ENCODE measurements around the gene UBALD1. TPM values are rescaled to one million over a fixed set of nuclear protein-coding genes. Genes with fewer than 3 reads are reported as not detected.

UBALD1 gene
- total RNA-seq, 2 donors from 2014 or later, result 46.8 to 49.6 TPM

DNA sequence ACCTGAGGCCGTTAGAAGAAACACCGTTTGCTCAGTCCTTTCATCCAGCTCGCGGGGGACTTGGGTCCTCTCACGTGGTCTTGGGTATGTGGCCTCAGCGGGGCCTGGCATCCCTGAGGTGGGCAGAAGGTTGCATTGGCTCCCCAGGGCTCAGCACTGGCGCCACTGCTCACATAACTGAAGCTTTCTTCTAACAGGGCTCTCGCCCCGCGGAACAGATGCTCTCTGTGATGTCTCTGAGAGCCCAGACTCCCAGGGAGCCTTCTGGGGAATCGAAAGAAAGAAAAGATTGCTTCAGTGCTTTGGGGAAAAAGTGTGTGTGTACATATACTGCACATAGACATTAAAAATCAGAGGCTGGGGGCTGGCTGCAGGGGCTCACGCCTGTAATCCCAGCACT is 20.1 kb upstream of the UBALD1 start:
- Mint-ChIP-seq H3K4me3 (no peak overlapping the region), H3K27me3 (ENCODE audit: insufficient read depth) (no peaks in the 10 kb centered on the region), H3K4me1 (no peaks in the 10 kb centered on the region), H3K36me3 (ENCODE audit: low read depth) (peaks cover 23% of the 10 kb centered on the region), H3K27ac (no peak overlapping the region), H3K9me3 (peaks cover 7% of the 10 kb centered on the region)
- Histone ChIP-seq H3K27me3 (ENCODE audit: control insufficient read depth, insufficient read depth, low read length, poor library complexity, severe bottlenecking) (no peaks in the 10 kb centered on the region), H3K9me3 (ENCODE audit: control insufficient read depth, low read length) (peaks cover 10% of the 10 kb centered on the region), H3K9ac (ENCODE audit: extremely low read depth, low read length, poor library complexity, severe bottlenecking) (no peak overlapping the region), H3K4me1 (ENCODE audit: control insufficient read depth, insufficient read depth, low read length) (no peaks in the 10 kb centered on the region), H3K27ac (ENCODE audit: low read depth, low read length) (no peak overlapping the region), H3K36me3 (ENCODE audit: control insufficient read depth, insufficient read depth, low read length) (peaks cover 6% of the 10 kb centered on the region), H3K4me3 (ENCODE audit: low read length) (no peak overlapping the region)
- DNase-seq, result peak; percentile 10
- TF ChIP-seq, protein P1, sequence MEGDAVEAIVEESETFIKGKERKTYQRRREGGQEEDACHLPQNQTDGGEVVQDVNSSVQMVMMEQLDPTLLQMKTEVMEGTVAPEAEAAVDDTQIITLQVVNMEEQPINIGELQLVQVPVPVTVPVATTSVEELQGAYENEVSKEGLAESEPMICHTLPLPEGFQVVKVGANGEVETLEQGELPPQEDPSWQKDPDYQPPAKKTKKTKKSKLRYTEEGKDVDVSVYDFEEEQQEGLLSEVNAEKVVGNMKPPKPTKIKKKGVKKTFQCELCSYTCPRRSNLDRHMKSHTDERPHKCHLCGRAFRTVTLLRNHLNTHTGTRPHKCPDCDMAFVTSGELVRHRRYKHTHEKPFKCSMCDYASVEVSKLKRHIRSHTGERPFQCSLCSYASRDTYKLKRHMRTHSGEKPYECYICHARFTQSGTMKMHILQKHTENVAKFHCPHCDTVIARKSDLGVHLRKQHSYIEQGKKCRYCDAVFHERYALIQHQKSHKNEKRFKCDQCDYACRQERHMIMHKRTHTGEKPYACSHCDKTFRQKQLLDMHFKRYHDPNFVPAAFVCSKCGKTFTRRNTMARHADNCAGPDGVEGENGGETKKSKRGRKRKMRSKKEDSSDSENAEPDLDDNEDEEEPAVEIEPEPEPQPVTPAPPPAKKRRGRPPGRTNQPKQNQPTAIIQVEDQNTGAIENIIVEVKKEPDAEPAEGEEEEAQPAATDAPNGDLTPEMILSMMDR (conservative IDR thresholded peaks at IDR 0.05), result no peak
- 94 to 98% methylated on average over 8 to 12 of the region's 12 CpGs for WGBS, 2 experiments (ENCODE audit: insufficient coverage in 1 of 2, insufficient read length in 1 of 2)

DNA sequence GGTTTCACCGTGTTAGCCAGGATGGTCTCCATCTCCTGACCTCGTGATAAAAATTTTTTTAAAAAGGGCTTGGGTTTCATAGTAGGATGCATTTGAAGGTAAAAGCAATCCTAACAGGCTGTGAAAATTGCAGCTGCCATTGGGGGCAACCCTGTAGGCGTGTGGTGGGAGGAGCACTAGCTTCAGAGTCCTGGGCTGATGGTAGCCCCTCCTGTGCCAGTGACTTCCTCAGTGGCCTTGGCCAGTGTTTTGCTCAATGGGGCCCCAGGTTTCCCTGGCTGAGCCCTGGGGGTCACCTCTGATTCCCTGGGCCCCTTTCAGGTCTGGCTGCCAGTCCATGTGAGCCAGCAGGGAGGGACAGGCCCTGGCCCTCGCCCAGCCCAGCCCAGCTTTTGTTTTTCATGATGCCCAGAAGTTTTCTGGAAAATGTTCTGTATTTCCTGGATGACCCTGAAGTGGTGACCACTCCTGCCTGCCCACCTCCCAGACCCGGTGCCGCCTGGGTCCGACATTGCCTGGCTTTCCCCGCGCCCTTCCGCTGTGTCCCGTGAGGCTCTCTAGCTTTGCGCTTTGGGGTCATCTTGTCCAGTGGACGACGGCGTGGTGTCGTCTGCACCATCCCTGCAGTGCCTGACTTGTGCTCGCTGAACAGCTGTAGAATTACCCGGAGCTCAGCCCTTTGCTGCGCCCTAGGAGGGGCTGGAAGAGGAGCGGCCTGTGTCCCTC is 19.4 kb upstream of the UBALD1 start:
- H3K9me3 Mint-ChIP-seq, result peaks cover 7% of the 10 kb centered on the region
- 95 to 97% methylated on average over 12 to 20 of the region's 20 CpGs for WGBS, 2 experiments (ENCODE audit: insufficient coverage in 1 of 2, insufficient read length in 1 of 2)
- Histone ChIP-seq H3K9me3 (ENCODE audit: control insufficient read depth, low read length) (peaks cover 10% of the 10 kb centered on the region), H3K9ac (ENCODE audit: extremely low read depth, low read length, poor library complexity, severe bottlenecking) (no peak overlapping the region), H3K27ac (ENCODE audit: low read depth, low read length) (no peak overlapping the region), H3K36me3 (ENCODE audit: control insufficient read depth, insufficient read depth, low read length) (peaks cover 6% of the 10 kb centered on the region), H3K27me3 (ENCODE audit: control insufficient read depth, insufficient read depth, low read length, poor library complexity, severe bottlenecking) (no peaks in the 10 kb centered on the region), H3K4me1 (ENCODE audit: control insufficient read depth, insufficient read depth, low read length) (no peaks in the 10 kb centered on the region), H3K4me3 (ENCODE audit: low read length) (no peak overlapping the region)
- H3K4me1 Mint-ChIP-seq, result no peaks in the 10 kb centered on the region
- peak; percentile 36 for DNase-seq
- H3K4me3 Mint-ChIP-seq, result no peak overlapping the region
- peak overlapping the region; percentile 35 for H3K27ac Mint-ChIP-seq
- TF ChIP-seq, protein P1 (conservative IDR thresholded peaks at IDR 0.05), result no peak
- H3K36me3 Mint-ChIP-seq (ENCODE audit: low read depth), result peaks cover 26% of the 10 kb centered on the region
- H3K27me3 Mint-ChIP-seq (ENCODE audit: insufficient read depth), result no peaks in the 10 kb centered on the region

DNA sequence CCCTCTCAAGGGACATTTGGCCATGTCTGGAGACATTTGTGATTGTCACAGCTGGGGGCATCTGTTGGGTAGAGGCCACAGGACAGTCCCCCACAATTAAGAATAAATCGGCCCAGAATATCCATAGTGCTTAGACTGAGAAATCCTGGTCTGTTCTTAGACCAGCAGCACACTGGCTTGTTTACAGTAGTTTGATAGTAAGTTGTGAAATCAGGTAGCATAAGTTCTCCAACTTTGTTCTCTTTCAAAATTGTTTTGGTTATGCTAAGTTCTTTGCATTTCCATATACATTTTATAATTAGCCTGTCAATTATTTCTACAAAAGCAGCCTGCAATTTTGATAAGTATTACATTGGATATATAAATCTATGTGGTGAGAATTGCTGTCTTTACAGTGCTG is 16.8 kb upstream of the UBALD1 start:
- Histone ChIP-seq H3K9ac (ENCODE audit: extremely low read depth, low read length, poor library complexity, severe bottlenecking) (no peak overlapping the region), H3K4me1 (ENCODE audit: control insufficient read depth, insufficient read depth, low read length) (no peaks in the 10 kb centered on the region), H3K9me3 (ENCODE audit: control insufficient read depth, low read length) (peaks cover 10% of the 10 kb centered on the region), H3K4me3 (ENCODE audit: low read length) (no peak overlapping the region), H3K27ac (ENCODE audit: low read depth, low read length) (no peak overlapping the region), H3K27me3 (ENCODE audit: control insufficient read depth, insufficient read depth, low read length, poor library complexity, severe bottlenecking) (no peaks in the 10 kb centered on the region), H3K36me3 (ENCODE audit: control insufficient read depth, insufficient read depth, low read length) (peaks cover 8% of the 10 kb centered on the region)
- H3K4me1 Mint-ChIP-seq, result peaks cover 2% of the 10 kb centered on the region
- H3K36me3 Mint-ChIP-seq (ENCODE audit: low read depth), result peaks cover 34% of the 10 kb centered on the region
- H3K27ac Mint-ChIP-seq, result no peak overlapping the region
- 83 to 100% methylated on average over 1 of the region's 1 CpG for WGBS, 2 experiments (ENCODE audit: insufficient coverage in 1 of 2, insufficient read length in 1 of 2)
- H3K9me3 Mint-ChIP-seq, result peaks cover 7% of the 10 kb centered on the region
- TF ChIP-seq, protein P1 (conservative IDR thresholded peaks at IDR 0.05), result no peak
- DNase-seq, result no peak
- H3K27me3 Mint-ChIP-seq (ENCODE audit: insufficient read depth), result no peaks in the 10 kb centered on the region
- no peak overlapping the region for H3K4me3 Mint-ChIP-seq

Data from endodermal cell (in vitro differentiated cells).